Testis (tissue), 2 donors: ENCODE measurements around the gene CYP4F2.

Source experiments
- POLR2A ChIP-seq: fragments of 450-650 bp; IDR thresholded peaks from one replicate; pipeline ENCODE4 v1.6.1; 2017; ENCODE audit warnings: antibody characterized with exemption, mild to moderate bottlenecking, moderate library complexity
- TF ChIP-seq, protein P1 (sequence below), 3 experiments: fragments of 450-650 bp in 2 of 3; fragments of 200-600 bp in 1 of 3; sonication (generic) in 1 of 3; IDR thresholded peaks; one replicate each; pipeline ENCODE4 v1.5.1; 2016 to 2019; ENCODE audit warnings: antibody characterized with exemption in 3 of 3, mild to moderate bottlenecking in 2 of 3, moderate library complexity in 1 of 3

DNA sequence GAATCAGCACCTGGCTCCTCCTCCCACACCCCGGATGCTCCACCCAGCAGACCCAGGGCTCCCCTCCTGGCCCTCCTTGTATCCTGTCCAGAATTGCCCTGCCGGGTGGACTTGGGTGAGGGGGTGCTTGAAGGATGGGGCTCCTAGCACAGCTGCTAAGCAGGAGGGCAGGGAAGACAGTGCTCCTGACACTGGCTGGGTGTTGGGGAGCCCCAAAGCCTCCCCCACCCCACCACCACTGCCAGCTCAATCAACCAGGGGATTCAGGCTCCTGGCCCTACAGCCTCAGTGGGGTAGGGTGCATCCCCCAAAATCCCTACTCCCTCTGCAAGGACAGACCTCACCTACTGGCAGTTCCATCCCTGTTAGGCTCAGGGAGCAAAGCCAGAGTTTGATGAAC lies 39.1 kb upstream of the CYP4F2 start:
- TF ChIP-seq, protein P1, sequence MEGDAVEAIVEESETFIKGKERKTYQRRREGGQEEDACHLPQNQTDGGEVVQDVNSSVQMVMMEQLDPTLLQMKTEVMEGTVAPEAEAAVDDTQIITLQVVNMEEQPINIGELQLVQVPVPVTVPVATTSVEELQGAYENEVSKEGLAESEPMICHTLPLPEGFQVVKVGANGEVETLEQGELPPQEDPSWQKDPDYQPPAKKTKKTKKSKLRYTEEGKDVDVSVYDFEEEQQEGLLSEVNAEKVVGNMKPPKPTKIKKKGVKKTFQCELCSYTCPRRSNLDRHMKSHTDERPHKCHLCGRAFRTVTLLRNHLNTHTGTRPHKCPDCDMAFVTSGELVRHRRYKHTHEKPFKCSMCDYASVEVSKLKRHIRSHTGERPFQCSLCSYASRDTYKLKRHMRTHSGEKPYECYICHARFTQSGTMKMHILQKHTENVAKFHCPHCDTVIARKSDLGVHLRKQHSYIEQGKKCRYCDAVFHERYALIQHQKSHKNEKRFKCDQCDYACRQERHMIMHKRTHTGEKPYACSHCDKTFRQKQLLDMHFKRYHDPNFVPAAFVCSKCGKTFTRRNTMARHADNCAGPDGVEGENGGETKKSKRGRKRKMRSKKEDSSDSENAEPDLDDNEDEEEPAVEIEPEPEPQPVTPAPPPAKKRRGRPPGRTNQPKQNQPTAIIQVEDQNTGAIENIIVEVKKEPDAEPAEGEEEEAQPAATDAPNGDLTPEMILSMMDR (IDR thresholded peaks at IDR 0.05) = no peak
- TF ChIP-seq POLR2A = no peak
